Smooth muscle cell (in vitro differentiated cells): Measurements from ENCODE around the gene CACNG5. TPM values are rescaled to one million over a fixed set of nuclear protein-coding genes. Genes with fewer than 3 reads are reported as not detected.

Source experiments
- DNase-seq: peaks from one replicate; lab custom pipeline; 2025; ENCODE audit not compliant: unreplicated experiment; lab: John Stamatoyannopoulos, UW
- H2AFZ ChIP-seq: fragments of 200-600 bp; sonication (generic); 2 replicates; pipeline ENCODE4 v1.6.0; 2016; ENCODE audit warnings: antibody characterized with exemption, low read depth, mild to moderate bottlenecking
- H3F3A ChIP-seq: fragments of 200-600 bp; sonication (generic); 2 replicates; pipeline ENCODE4 v1.6.0; 2017; ENCODE audit warnings: antibody characterized with exemption, low read depth
- H3K27ac ChIP-seq: fragments of 200-600 bp; sonication (generic); 2 replicates; pipeline ENCODE4 v1.5.1; 2016; ENCODE audit warnings: low read depth, mild to moderate bottlenecking
- H3K27me3 ChIP-seq: fragments of 200-600 bp; sonication (generic); 2 replicates; pipeline ENCODE4 v1.6.1; 2016; ENCODE audit warnings: low read depth, mild to moderate bottlenecking
- H3K36me3 ChIP-seq: fragments of 200-600 bp; sonication (generic); 2 replicates; pipeline ENCODE4 v1.5.1; 2016; ENCODE audit warnings: low read depth
- H3K4me1 ChIP-seq: fragments of 200-600 bp; sonication (generic); 2 replicates; pipeline ENCODE4 v1.5.1; 2016; ENCODE audit warnings: low read depth
- H3K4me2 ChIP-seq: fragments of 200-600 bp; sonication (generic); 2 replicates; pipeline ENCODE4 v1.6.0; 2016; ENCODE audit warnings: mild to moderate bottlenecking
- H3K4me3 ChIP-seq: fragments of 200-600 bp; sonication (generic); 2 replicates; pipeline ENCODE4 v1.5.1; 2016; ENCODE audit warnings: mild to moderate bottlenecking
- H3K79me2 ChIP-seq: fragments of 200-600 bp; sonication (generic); 2 replicates; pipeline ENCODE4 v1.6.0; 2016; ENCODE audit warnings: low read depth, mild to moderate bottlenecking
- H3K9ac ChIP-seq: fragments of 200-600 bp; sonication (generic); 2 replicates; pipeline ENCODE4 v1.6.0; 2016; ENCODE audit warnings: low read depth
- H3K9me3 ChIP-seq: fragments of 200-600 bp; sonication (generic); replicated peaks from 2 replicates; pipeline ENCODE4 v1.5.1; 2016; ENCODE audit warnings: low read depth
- H4K20me1 ChIP-seq: fragments of 200-600 bp; sonication (generic); 2 replicates; pipeline ENCODE4 v1.6.0; 2016; ENCODE audit warnings: low read depth
- CTCF ChIP-seq: fragments of 200-600 bp; sonication (generic); IDR thresholded peaks from 2 replicates; pipeline ENCODE4 v1.5.1; 2017; ENCODE audit warnings: borderline replicate concordance, mild to moderate bottlenecking, antibody characterized with exemption; ENCODE audit not compliant: insufficient read depth, poor library complexity, severe bottlenecking
- WGBS: methylation state at CpG from one replicate; pipeline ENCODE4 v1.1.7; 2016; ENCODE audit warnings: low lambda C conversion rate; 5-methylcytosine and 5-hydroxymethylcytosine counted together
- polyA plus RNA-seq: library from polyadenylated mRNA; unstranded; fragments of >200 nt; fragmentation: Nextera tagmentation; extraction: Ambion mirVana; gene quantifications from 2 replicates; pipeline ENCODE4 v1.2.1, GENCODE V29; 2016
- total RNA-seq: library from RNA; depleted of rRNA; stranded (reverse); fragments of >200 nt; gene quantifications from 2 replicates; pipeline ENCODE4 v1.2.3, GENCODE V29; 2014

CACNG5 gene
- total and polyA plus RNA-seq, 2 experiments from 2014 or later: not detected

GRCh38 chr17:66829386-66829864 lies 5.5 kb upstream of the CACNG5 start:
- H3K79me2 ChIP-seq: no peaks in the 10 kb centered on the region
- no peaks in the 10 kb centered on the region for H3K4me1 ChIP-seq
- H3K4me2 ChIP-seq: no peak overlapping the region
- H3K9ac ChIP-seq: no peak overlapping the region
- H2AFZ ChIP-seq: no peak overlapping the region
- 19% methylated on average over 18 of the region's 18 CpGs for WGBS
- no peaks in the 10 kb centered on the region for H4K20me1 ChIP-seq
- H3K27me3 ChIP-seq: peaks cover 23% of the 10 kb centered on the region
- no peak overlapping the region for H3K27ac ChIP-seq
- no peak overlapping the region for H3K4me3 ChIP-seq
- no peak for TF ChIP-seq CTCF
- DNase-seq: peak; percentile 9
- H3K36me3 ChIP-seq: no peaks in the 10 kb centered on the region
- no peaks in the 10 kb centered on the region for H3F3A ChIP-seq
- H3K9me3 ChIP-seq: no peaks in the 10 kb centered on the region

- H4K20me1 ChIP-seq: no peaks in the 10 kb centered on the region
- H3K79me2 ChIP-seq: no peaks in the 10 kb centered on the region
- H3K4me1 ChIP-seq: no peaks in the 10 kb centered on the region
- no peak for TF ChIP-seq CTCF
- no peak overlapping the region for H3K4me3 ChIP-seq
- H3K9ac ChIP-seq: no peak overlapping the region
- no peaks in the 10 kb centered on the region for H3F3A ChIP-seq
- no peak for DNase-seq
- H2AFZ ChIP-seq: no peak overlapping the region
- no peaks in the 10 kb centered on the region for H3K36me3 ChIP-seq
- H3K9me3 ChIP-seq: no peaks in the 10 kb centered on the region
- whole genome bisulfite sequencing: 40% methylated on average over 10 of the region's 10 CpGs
- no peak overlapping the region for H3K27ac ChIP-seq
- peaks cover 28% of the 10 kb centered on the region for H3K27me3 ChIP-seq
- no peak overlapping the region for H3K4me2 ChIP-seq
These were observed 5.0 kb upstream of the CACNG5 start for GRCh38 chr17:66829883-66830282.

GRCh38 chr17:66830451-66830850 lies 4.5 kb upstream of the CACNG5 start:
- no peak overlapping the region for H3K27ac ChIP-seq
- H2AFZ ChIP-seq: no peak overlapping the region
- H3K4me3 ChIP-seq: no peak overlapping the region
- H3K9ac ChIP-seq: no peak overlapping the region
- H3K36me3 ChIP-seq: no peaks in the 10 kb centered on the region
- no peaks in the 10 kb centered on the region for H3F3A ChIP-seq
- H3K79me2 ChIP-seq: no peaks in the 10 kb centered on the region
- no peaks in the 10 kb centered on the region for H3K4me1 ChIP-seq
- WGBS: 61% methylated on average over 4 of the region's 4 CpGs
- H3K27me3 ChIP-seq: peaks cover 34% of the 10 kb centered on the region
- no peak overlapping the region for H3K4me2 ChIP-seq
- no peak for TF ChIP-seq CTCF
- H4K20me1 ChIP-seq: no peaks in the 10 kb centered on the region
- no peaks in the 10 kb centered on the region for H3K9me3 ChIP-seq
- no peak for DNase-seq
